ENCODE results near the gene PCDHB2.
"Not testable (repeated sequence)": the region's sequence is repeated elsewhere in the genome, so short reads cannot be mapped to it uniquely, and the experiment has no call there.

PCDHB2 gene

GRCh38 chr5:141137346-141137745 is 42.9 kb downstream of the PCDHB2 start:
- not testable (repeated sequence) for FAIRE-seq

All from endometrium (tissue), 2 donors.